HG03457 (cell line): ENCODE results near the gene ATOH8.
"Not testable (repeated sequence)": the region's sequence is repeated elsewhere in the genome, so short reads cannot be mapped to it uniquely, and the experiment has no call there.

ENCODE experiments used
- ATAC-seq: cut with Tn5 transposase; IDR thresholded peaks from one replicate; pipeline ENCODE4 v1.9.1; 2021; ENCODE audit warnings: moderate number of reproducible peaks; ENCODE audit not compliant: unreplicated experiment

The ATOH8 gene, protein sequence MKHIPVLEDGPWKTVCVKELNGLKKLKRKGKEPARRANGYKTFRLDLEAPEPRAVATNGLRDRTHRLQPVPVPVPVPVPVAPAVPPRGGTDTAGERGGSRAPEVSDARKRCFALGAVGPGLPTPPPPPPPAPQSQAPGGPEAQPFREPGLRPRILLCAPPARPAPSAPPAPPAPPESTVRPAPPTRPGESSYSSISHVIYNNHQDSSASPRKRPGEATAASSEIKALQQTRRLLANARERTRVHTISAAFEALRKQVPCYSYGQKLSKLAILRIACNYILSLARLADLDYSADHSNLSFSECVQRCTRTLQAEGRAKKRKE

DNA sequence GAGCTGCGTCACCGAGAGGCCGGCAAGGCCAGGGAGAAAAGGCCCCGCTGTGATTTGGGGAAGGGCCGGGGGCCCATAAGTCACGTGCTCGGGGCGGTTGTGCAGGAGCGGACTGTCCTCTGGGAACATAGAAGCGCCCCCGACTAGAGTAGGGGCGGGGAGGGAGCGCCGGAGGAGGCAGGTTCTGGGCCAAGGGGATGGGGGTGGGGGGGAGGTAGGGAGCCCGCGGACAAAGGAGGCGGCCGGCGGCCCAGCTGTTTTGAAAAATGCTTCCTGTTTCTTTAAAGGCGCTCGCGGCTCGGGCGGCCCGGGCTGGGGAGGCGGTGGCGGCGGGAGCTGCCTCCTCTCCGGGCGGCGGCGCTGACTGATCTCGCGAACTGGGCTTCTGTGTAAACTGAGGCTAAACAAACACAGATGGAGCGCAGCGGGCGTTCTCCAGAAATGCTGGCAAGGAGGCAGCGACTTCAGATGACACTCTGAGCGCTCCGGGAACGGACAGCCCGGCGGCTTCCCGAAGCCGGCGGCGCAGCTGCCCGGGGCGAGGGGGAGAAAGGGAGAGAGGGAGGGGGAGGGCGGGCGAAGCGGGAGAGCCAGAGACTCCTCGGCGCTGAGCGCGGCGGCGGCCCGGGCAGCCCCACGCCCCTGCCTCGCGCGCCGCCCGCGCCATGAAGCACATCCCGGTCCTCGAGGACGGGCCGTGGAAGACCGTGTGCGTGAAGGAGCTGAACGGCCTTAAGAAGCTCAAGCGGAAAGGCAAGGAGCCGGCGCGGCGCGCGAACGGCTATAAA, at the start of gene ATOH8:
TSS of gene ATOH8 (plus strand) at position 467 of the 788 bp plus-strand sequence. CDS start at position 666, 199 bp downstream.
- ATAC-seq = no peak

DNA sequence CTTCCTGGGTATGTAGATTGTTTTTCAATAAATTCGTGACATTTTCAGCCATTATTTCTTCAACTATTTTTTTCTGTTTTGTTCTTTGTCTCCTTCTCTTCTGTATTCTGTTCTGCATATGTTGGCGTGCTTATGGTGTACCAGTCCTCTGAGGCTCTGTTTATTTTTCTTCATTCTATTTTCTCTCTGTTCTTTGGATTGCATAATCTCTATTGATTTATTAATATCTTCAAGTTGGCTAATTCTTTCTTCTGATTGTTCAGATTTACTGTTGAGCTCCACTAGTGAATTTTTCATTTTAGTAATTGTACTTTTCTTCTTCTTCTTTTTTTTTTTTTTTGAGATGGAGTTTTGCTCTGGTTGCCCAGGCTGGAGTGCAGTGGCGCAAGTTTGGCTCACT, 49.8 kb upstream of the ATOH8 start:
- ATAC-seq = no peak

DNA sequence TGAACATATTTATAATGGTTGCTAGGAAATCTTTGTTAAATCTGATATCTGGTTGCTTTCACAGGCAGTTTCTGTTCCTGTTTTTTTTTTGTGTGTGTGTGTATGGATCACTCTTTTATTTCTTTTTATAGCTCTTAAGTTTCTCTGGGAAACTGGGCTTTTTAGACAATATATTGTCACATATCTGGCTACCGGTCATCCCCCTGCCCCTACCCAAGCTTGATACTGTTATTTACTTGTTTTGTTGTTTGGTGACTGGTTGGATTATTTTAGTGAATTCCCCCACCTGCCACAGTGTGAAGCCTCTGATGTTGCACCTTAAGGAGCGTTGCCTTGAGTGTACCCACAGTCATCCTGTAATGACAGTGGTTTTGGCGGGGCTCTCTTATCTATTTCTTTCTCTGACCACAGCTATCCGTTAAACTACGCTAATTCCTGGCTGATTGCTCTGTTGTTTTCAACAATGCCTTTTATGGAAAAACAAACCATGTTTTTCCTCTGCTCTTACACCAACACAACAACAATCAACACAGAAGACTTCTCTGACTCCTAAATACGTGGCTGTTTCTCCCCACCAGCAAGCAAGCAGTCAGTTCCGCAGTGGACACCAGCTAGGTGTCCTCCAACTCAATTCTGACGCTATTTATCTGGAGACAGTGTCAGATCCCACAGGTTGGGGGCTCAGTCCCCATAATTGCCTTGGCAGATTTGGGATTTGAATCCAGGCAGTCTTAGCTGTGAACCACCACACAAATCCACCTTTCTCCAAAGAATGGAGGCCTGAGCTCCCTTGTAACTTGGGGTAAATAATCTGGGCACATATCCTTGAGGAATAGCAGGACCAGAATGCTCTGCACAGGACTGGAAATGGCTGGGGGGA, 48.8 kb upstream of the ATOH8 start:
- no peak for ATAC-seq

DNA sequence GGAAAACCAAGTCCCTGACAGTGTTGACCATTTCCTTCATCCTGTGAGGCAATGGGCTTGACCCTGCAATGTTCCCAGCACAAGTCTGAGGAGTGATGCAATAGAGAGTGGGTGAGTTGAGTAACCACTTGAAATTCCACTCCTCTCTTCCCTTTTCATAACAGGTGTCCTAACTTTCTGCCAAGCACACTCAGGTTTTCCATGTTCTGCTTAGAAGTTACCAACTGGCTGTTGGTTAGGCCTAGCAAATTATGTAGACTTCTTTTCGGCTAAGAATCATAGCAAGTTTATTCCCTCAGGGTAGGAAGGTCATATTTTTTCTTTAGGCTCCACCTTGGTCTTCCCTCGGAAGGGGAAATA, 48.1 kb upstream of the ATOH8 start:
- ATAC-seq = no peak

DNA sequence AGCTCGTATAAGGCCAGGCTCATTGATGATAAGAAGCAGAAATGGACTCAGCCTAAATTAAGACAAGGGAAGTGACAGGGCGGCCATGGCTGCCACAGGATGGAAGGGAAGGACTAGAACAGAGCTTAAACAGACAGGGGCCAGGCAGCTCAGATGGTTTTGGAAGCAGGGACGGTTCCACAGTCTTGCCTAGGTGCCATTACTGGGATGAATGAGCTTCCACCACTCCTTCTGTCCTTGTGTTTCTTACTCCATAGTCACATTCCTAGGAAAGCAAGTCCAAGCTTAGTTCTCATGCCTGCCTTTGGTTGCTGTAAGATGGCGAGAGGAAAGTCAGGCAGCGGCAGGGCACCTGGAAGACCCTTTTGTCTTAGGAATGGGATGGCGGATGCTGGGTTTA, 47.7 kb upstream of the ATOH8 start:
- no peak for ATAC-seq

DNA sequence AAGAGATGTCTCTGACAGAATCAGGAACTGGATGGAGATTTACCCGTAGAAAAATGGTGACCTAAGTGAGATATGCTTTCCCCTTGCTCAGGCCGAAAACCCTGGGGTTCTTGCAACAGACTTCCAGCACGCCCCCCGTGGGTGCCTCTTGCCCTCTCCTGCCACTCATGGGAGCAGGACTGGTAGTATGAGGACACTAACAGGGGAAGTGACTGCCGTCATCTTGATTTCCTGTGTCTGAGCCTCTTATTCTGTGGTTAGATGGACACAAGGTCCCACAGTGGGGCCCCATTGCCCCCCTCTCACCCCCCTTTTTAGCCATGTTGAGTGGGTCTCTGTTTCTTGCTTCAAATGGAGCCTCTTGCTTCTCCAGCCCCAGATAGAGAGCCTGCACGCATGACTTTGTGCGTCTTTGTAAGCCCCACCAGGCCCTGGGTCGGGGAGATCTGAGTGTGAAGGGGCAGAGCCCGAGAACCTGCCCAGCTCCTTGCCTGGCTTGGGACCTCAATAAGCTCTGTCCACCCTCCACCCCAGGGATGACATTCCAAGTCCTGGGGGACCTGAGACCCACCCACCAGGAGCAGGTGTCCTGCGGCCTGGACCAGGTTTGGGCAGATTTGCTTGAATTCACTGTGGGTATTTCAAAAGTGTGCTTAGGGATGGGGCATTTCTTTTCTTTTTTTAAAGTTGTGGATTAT, 47.0 kb upstream of the ATOH8 start:
- ATAC-seq = no peak

DNA sequence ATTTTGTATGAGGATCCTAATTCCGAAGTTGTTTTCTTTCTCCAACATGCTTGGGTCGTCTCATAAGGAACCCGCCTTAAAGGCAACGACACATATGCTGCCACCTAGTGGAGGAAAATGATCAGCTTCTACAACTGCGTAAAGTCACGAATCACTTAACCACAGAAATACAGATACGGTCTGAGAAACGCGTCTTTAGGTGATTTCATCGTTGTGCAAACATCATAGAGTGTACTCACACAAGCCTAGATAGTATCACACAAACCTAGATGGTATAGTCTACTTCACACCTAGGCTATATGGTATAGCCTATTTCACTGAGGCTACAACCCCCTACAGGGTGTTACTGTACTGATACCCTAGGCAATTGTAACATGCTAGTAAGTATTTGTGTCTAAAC, 46.5 kb upstream of the ATOH8 start:
- no peak for ATAC-seq

DNA sequence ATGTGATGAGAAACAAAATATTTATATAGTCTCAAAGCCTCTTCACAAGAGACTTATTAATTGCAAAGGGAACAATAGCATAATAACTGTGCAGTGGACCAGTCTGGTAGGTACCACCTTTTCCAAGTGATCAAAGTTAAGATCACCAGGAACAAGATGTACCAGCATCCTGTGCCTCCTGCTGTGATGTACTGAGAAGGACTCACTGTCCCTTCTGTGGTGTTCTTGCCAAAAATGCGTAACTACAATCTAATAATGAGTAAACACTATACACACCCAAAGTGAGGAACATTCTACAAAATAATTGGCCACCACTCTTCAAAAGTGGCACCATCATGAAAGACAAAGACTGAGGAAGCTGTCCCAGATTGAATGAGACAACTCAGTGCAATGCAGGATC, 45.1 kb upstream of the ATOH8 start:
- ATAC-seq = no peak

DNA sequence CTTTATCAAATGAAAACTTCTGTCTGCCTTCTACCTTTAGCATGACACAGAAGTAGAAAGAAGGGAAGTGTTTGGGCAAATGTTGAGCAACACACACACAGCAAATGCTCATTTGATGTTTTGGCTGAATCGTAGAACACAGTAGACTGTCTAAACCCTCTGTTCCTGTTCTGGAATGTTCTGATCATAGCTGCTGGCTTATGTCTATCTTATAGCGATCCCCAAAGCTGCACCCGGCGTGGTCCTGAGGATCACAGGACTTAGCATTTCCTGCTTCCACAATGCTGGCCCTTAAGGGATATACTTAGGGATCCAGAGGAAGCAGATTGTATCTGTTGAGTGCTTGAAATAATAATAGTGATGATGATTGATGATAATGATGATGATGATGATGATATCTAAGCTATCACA, 44.4 kb upstream of the ATOH8 start:
- ATAC-seq = no peak

DNA sequence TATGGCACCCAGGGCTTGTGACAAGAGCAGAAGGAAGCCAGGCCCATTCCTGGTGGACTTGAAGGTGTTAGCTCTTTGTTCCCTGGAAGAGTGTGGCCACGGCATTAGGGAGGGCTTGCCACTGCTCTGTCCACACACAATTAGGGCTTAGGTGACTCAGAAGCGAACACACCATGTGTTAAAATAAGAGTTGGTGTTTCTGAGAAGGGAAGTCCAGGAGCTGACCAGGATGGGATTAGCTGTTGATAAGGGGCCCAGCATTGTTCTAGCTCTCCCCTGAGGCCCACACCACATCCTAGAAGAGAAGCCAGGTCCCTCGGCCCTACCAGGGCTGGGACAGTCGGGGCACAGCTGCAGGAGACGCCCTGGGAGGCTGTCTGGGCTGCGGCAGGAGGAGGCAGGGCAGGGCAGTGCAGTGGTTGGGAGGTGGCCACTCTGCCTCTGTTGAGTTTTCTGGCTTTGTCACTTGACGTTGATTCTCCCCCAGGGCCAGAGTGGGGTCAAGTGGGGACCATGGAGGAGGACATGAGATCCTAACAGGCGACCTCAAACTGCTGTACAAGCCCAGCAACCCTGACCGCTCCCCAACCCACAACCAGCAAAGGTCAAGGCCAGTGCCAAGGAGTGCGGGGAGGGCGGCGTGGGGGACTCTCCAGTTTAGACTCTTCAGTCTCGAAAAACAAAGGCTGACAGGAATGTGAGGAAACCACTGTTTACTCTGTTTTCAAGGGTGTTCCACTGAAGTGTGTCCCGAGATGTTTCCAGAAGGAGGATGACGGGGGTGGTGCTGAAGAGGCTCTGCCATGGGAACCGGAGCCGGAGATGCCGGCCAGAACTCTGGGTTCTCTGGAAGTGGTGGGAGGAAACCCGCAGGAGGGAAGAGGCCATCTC, 42.9 kb upstream of the ATOH8 start:
- no peak for ATAC-seq

DNA sequence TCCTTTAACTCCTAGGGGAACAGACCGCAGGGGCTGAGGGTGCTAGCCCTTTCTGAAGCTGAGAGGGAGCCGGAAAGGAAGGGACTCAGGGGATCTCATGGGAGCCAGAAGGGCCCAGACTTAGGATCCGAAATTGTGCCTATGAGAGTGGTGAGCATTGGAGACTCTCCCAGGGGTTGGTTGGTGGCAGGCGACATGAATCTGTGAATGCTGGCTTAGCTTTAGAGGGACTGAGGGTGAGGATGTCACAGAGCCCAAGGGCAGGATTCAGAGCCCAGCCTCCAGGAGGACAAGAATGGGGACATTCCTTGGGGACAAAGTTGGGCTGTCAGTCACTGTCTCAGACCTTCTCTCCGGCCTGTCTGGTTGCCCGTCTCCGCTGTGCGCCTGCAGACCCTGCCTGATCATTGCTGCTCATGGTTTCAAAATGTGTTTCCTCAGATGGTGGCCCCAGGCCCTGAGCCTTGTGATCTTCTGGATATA, 42.2 kb upstream of the ATOH8 start:
- no peak for ATAC-seq

DNA sequence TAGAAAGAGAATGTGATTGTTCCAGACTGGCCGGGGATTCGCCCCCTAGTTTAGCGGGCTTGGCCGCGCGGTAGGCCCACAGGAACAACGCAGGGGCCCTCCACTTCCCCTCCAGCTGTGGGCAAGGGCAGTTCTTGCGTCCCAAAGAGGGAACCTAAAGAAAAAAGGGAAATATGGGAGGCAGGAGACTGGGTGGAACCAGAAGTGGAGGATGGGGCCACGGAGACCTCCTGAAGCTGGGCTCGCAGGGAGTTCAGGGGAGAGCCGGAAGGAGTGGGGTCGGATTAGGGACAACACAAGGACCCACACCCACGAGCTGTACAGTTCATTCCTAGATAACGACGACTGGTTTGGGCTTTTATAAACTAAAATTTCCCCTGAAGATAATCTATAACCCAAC, 41.5 kb upstream of the ATOH8 start:
- ATAC-seq = no peak

DNA sequence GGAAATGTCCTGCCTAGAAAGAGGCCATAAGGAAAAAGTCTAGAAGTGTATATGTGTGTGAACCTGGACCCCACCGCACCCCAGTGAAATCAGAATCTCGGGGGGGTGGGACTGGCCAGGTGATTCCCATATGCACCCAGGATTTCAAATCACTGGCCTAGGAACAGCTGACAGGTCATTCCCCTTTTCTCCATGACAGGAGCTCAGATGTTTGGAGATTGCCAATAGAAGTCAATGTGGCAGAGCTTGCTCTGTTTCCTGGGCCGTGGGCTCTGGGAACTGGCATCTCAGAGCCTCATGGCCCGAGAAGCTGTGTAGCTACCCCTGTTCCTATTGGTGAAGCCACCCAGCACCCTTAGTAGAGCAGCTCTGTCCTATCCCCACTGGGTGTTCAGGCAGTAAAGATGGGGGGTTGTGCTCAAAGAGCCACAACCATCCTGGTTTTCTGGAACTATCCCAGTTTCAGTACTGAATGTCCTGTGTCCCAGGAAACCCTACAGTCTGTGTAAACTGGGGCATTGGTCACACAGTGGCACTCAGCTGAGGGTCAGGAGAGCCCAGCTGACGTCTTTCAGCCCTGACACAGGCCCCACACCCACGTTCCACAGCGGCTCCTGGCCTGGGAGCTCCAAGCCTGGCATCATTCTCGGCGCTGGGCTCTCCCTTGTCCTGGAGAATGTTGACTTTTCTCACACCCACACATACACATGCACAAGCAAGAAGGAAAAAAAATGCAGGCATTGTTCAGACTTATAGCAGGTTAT, 40.8 kb upstream of the ATOH8 start:
- ATAC-seq = no peak

DNA sequence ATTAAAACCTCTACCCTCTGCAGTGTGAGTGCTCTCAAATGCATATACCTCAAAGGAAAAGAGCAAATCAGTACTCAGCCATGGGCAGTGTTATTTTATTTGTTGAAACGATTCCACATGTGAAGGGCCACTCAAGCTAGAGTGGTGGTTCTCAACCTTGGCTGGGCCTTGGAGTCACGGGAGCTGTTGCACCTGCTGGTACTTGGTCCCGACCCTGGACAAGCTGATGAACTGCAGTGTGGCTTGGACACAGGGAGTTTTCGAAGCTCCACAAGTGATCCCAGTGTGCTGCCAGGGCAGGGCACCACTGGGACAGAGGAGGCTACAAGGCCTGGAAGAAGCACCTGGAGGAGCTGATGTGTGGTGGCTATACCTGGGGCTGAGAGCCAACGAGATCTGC, 40.0 kb upstream of the ATOH8 start:
- no peak for ATAC-seq

DNA sequence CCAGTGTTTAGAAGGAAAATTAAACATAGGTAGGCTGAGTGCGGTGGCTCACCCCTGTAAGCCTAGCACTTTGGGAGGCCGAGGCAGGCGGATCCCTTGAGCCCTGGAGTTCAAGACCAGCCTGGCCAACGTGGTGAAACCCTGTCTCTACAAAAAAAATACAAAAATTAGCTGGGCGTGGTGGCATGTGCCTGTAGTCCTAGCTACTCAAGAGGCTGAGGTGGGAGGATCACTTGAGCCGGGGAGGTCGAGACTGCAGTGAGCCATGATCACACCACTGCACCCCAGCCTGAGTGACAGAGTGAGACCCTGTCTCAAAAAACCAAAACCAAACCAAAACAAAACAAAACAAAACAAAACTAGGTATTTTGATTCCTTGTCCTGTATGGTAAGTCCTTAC, 39.4 kb upstream of the ATOH8 start:
- not testable (repeated sequence) for ATAC-seq

DNA sequence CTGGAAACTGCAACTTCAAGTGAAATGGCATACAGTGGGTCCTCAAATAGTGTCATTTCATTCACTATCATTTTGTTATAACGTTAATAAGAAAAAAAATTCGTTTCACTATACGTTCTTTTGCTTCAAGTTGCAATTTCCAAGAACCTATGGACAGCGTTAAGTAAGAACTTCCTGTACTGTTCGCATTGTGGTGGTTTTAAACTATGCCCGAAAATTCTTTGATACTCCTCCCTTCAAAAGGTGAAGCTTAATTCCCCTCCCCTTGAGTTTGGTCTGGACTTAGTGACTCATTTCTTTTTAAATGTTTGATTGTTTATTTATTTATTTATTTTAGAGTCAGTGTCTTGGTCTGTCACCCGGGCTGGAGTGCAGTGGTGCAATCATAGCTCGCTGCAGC, 39.0 kb upstream of the ATOH8 start:
- ATAC-seq = no peak

DNA sequence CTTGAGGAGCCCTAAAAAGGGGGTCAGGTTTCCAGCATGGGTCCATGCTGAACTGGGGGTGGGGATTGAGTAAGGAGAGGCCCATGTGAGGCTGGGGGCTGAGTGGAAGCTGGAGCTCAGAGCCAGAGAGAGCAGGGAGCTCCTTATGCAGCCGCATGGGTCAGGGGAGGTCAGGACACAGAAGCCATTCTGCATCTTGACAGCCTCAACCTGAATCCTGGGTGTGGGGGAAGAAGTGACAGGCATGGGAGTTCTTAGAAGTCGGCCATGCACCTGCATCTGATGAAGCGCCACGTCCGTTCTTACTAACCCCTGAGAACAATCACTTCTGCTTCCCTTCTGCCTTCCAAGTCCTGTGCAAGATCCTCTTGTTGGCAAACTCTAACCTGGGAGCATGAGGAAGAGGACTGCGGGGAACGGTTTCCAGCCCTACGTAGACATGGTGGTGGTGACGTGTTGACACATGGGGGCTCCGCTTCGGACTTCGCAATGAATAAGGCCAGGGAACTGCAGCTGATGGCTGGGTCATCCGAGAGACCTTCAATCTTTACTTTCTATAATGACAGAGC, 37.4 kb upstream of the ATOH8 start:
- no peak for ATAC-seq

DNA sequence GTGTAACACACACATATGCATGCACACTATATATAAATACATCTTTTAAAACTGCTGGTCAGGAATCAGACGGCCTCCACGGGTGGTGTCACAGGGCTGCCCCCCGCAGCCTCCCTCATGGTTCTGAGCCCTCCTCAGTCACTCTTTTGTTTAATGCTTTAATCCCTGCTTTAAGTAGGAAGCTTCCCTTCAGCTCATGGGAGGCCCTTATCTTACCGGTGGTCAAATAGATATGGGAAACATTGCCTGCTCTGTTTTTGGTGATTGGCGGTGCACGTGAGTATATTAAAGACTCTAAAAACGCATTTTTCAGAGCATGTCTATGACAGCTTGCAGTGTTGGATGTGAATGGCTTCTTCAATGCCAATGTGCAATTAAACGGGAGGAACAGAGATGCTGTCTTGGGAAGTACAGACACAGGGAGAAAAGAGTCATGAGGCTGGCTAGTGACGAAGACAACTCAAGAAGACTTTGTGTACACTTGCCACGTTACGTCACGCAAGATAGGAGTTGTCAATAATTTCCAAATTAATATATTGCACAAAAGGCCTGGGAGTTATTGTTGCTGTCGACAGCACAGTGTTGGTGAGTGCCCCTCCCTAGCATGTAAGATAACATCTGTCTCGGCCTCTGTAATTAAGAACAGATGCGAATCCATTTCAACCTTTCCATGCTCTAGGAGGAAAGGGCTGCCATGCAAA, 36.3 kb upstream of the ATOH8 start:
- no peak for ATAC-seq
